ENCODE measurements around the gene ATP2B3. TPM values are rescaled to one million over a fixed set of nuclear protein-coding genes. Genes with fewer than 3 reads are reported as not detected.

Gene ATP2B3
- total and polyA plus RNA-seq, 8 donors = 0.03 to 0.12 (median 0.04) TPM; not detected in 2

DNA sequence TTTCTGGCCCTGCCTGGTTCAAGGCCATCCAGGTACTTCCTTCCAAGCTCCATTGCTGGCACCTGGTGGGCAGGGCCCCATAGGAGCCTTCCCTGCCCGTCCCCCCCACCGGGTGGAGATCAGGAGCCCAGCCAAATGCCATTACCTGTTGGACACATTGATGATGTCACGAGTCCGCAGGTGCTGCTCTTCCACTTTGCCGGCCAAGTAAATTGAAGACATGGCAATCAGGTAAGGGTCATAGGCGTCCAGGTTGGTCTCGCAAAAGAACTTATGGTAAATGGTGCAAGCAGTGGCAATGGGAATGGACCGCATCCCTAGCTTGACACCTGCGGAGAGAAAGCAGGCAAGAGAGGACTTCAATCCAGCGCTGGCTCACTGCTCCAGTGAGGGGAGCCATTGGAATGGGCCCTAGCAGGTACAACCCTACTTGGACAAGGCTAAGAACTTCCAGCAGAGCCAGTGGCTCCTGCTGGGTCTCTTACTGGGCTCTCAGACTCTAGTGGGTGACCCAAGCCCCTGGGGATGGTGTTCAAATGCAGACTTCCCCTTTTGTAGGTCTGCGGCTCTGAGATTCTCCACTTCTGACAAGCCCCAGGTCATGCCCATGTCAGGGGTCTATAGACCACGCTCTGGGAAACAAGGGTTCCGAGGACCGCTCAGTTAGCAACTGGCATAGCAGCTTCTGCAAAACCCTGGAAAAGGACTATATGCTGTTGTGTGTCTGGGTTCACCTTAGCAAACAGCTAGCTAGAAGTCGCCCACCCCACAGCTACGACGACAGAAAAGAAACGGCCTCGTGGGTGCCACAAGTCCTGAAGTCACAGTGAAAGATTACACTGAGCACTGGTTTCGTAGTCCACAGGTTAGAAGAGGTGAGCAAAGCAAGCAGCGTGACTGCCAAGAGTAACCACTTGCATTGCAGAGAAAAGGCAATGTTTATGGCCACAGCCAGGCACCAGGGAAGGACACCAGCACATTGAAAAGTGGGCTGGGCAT lies 78.7 kb downstream of the ATP2B3 start:
- ATAC-seq (no peak), DNase-seq (peak in 1 of 6 donors; percentile 21), FAIRE-seq (no peak)
- TF ChIP-seq, protein P1, sequence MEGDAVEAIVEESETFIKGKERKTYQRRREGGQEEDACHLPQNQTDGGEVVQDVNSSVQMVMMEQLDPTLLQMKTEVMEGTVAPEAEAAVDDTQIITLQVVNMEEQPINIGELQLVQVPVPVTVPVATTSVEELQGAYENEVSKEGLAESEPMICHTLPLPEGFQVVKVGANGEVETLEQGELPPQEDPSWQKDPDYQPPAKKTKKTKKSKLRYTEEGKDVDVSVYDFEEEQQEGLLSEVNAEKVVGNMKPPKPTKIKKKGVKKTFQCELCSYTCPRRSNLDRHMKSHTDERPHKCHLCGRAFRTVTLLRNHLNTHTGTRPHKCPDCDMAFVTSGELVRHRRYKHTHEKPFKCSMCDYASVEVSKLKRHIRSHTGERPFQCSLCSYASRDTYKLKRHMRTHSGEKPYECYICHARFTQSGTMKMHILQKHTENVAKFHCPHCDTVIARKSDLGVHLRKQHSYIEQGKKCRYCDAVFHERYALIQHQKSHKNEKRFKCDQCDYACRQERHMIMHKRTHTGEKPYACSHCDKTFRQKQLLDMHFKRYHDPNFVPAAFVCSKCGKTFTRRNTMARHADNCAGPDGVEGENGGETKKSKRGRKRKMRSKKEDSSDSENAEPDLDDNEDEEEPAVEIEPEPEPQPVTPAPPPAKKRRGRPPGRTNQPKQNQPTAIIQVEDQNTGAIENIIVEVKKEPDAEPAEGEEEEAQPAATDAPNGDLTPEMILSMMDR (IDR thresholded peaks at IDR 0.05) = no peak
- no peaks in the 10 kb centered on the region for H3K9me3 ChIP-seq
- H3K36me3 ChIP-seq = no peaks in the 10 kb centered on the region
- H3K27ac ChIP-seq = no peak overlapping the region
- 82 to 91% methylated on average over 21 of the region's 21 CpGs for WGBS, 2 donors
- H3K4me1 ChIP-seq = no peaks in the 10 kb centered on the region
- intact Hi-C loops (cut with DNase I) = no loop called here
- H3K4me3 ChIP-seq = no peak overlapping the region
- H3K27me3 ChIP-seq = no peaks in the 10 kb centered on the region

DNA sequence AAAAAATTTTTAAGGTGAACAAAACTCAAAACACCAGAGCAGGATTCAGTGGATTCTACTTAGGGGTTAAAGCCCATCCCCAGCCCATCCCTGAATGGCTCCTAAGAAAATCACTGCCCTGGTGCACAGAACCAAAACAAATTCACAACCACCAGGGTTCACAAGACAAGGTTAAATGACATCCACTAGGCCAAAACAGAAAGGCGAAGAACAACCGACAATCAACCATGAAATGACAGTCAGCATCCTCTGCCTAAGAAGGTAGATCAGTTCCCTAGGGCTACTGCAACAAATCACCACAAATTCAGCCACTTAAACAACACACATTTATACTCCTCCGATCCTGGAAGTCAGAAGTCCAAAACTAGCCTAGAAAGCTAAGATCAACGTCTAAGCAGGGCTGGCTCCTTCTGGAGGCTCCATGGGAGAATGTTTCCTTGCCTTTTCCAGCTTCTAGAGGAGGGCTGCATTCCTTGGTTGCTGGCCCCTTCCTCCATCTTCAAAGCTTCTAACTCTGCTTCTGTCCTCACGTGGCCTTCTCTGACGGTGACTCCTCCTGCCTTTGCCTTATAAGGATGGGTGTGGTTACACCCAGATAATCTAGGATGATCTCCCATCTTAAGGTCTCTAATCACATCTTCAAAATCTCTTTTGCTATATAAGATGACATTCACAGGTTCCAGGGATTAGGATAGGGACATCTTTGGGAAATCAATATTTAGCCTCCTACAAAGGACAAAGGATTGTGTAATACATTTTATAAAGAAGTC lies 79.7 kb downstream of the ATP2B3 start:
- FAIRE-seq (no peak), DNase-seq (no peak), ATAC-seq (no peak)
- Histone ChIP-seq H3K4me3 (no peak overlapping the region), H3K4me1 (no peaks in the 10 kb centered on the region), H3K36me3 (no peaks in the 10 kb centered on the region), H3K9me3 (no peaks in the 10 kb centered on the region), H3K27ac (no peak overlapping the region), H3K27me3 (no peaks in the 10 kb centered on the region)
- 86 to 94% methylated on average over 6 of the region's 6 CpGs for WGBS, 2 donors
- intact Hi-C loops (cut with DNase I) = no loop called here
- TF ChIP-seq, protein P1 (IDR thresholded peaks at IDR 0.05) = no peak

DNA sequence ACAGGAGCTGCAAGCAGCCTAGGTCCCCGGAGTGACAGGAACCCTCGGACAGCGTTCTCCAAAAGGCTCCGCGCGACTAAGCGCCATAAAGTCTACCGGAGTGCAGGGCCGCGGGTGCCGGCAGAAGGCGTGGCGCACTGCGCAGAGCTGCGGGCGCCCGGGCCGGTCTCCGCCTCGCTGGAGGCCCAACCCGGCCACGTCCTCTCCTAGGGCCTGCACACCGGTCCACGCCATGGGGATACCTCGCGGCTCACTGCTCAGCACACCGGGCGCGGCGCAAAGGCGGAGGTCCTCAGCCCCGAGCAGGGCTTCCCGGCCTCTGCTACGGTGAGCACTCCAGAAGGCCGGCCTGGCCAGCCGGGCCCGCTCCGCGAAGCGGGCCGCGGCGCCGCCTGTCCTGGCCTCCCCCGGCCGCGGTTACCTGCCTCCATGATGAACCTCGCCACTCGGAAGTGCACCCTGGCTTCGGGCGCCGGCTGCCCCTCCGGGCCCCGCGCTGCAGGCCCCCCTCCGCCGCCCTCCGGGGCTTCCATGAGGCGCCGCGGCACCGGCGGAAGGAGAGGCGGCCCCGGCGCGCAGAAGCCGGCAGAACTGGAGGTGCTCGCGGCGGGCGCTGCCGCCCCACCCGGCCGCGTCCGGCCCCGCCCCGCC lies 81.2 kb downstream of the ATP2B3 start, which contains the start of gene CCNQ:
Gene CCNQ, minus strand, starts transcription at position 599 of the 651 bp plus-strand sequence. Its CDS starts 66 bp downstream, at position 533.
- Histone ChIP-seq H3K4me3 (peak within 1 kb of the TSS; percentile 44 to 71 (median 60)), H3K27me3 (no peaks in the 10 kb centered on the region), H3K36me3 (no peaks in the 10 kb centered on the region), H3K27ac (peak within 1 kb of the TSS in 3 of 4 donors; percentile 42 to 61 (median 44)), H3K9me3 (no peaks in the 10 kb centered on the region), H3K4me1 (no peaks in the 10 kb centered on the region)
- ATAC-seq (peak; percentile 46 to 59 (median 52)), DNase-seq (peak in 2 of 6 donors; percentile 62 to 81), FAIRE-seq (no peak)
- TF ChIP-seq, protein P1 (IDR thresholded peaks at IDR 0.05) = no peak
- WGBS, 2 donors = 0 to 30% methylated on average over 51 to 79 of the region's 79 CpGs
- intact Hi-C loops (cut with DNase I) = no loop called here

DNA sequence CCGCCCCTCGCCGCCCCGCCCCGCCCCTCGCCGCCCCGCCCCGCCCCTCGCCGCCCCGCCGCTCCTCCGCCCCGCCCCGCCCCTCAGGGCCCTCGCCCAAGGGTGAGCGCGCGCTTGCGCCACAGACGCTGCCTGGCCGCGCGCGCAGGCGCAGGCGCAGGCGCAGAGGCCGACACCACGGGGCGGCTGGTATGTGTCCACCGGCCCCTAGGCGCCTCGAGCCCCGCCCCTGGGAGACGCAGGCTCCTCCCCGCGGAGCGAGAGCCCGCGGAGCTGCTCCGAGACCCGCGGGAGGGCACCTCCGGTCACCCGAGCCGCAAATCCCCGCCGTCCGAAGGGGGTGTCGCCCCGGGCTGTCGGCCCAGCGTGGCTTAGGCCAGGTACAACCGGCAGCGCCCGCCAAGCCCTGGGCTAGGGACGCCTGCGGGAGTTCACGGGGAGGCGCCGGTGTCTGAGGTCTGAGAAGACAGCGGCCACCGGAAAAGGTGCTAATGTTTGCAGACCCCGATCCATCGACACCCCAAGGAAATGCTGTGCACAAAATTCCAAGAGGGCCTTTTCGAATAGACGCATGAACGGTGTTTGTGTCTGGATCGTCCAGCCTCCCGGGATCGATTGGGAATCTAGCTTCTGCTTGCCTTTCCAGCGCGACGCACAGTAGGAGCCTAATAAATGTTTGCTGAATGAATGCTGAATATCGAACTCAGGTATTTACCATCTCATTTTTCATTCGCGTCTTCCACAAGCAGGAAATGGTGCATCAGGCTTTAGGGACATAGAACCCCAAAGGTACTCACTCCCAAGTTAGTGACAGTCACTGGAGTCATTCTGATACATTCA lies 82.0 kb downstream of the ATP2B3 start:
- peak; percentile 88 to 96 (median 91) for DNase-seq
- intact Hi-C loops (cut with DNase I) = no loop called here
- WGBS, 2 donors = 0 to 17% methylated on average over 43 to 79 of the region's 79 CpGs
- FAIRE-seq = no peak
- Histone ChIP-seq H3K9me3 (no peaks in the 10 kb centered on the region), H3K27me3 (no peaks in the 10 kb centered on the region), H3K27ac (peak overlapping the region in 3 of 4 donors; percentile 42 to 61 (median 44)), H3K36me3 (no peaks in the 10 kb centered on the region), H3K4me1 (no peaks in the 10 kb centered on the region), H3K4me3 (peak overlapping the region; percentile 26 to 50 (median 39))
- ATAC-seq = peak; percentile 95 to 97 (median 96)
- TF ChIP-seq, protein P1 (IDR thresholded peaks at IDR 0.05) = no peak
